GM18526 (cell line): ENCODE data around the gene CYLD.

ENCODE experiments used
- POLR2A ChIP-seq: IDR thresholded peaks from 3 replicates; pipeline ENCODE4 v1.6.1; 2011; ENCODE audit not compliant: insufficient read length; ENCODE audit errors: extremely low read depth

The CYLD gene

DNA sequence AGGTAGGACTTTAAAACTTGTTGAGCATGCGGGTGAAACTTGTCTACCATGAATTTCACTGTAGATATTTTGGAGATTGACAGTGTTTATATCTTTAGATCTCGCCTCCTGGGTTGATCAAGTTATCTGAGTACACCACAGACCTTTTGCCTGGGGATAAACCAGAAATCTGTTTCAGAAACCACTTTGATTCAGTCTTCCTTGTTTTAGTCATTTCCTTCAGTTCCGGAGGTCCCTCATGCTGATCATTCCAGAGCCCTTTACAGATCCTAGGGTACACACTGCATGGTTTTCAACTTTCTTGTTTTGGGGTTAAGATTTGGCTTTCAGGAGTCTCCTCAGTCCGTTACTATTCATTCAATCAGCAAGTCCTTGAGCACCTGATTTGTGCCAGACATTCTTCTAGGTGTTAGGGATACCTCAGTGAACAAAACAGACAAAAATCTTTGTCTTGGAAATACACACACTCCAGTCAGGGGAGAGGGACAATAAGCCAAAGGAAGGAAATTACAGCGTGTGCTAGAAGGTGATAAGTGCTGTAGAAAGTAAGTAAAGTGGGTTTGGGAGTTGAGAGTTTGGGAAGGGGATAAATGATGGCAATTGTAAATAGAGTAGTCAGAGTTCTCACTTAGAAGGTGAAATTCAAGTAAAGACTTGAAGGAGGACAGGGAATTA lies 36.3 kb upstream of the CYLD start:
- no peak for TF ChIP-seq POLR2A

DNA sequence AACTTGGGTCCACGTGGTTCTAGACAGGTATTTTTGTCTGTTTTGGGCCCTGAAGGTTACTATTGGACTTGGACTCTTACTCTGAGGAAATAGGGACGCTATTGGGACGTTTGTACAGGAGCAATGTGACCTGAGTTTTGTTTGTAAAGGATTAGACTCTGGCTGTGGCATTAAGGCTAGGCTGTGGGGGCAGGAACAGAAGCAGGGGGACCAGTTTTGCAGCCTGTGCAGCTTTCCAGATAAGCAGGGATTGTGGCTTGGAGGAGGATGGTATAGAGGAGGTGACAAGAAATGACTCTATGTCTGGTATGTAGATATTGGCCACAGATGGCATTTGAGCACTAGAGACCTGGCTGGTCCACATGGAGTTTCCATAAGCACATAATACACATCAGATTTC lies 35.6 kb upstream of the CYLD start:
- no peak for TF ChIP-seq POLR2A

DNA sequence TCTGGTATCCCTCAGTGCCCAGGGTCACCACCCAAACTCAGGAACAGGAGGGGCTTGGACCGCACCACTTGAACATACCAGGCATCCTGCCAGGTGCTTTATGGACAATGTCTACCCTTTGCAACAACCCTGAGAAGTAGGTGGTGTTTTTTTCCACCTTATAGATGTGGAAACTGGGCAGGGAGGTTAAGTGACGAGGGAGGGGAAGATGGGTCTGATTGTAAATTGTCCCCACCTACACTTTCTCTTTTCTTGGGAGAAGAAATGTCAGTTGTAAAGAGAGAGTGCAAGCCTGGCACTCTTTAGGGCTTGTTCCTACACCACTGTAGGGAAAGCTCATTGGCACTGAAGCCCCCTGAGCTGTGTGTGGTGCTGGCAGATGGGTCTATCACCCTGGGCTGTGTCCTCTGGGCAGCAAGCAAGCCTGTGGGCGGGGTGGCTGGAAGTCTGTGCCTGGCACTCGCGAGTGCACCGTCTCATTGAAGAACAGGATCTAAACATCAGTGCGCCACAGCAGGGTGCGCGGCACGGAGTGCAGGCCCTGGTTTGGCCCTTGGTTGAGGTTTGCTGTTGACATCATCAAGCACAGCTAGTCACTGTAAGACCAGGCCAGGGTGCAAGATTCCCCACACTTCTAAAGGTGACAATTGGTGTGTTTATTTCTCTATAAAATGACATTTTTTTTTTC lies 33.4 kb upstream of the CYLD start:
- TF ChIP-seq POLR2A = no peak

DNA sequence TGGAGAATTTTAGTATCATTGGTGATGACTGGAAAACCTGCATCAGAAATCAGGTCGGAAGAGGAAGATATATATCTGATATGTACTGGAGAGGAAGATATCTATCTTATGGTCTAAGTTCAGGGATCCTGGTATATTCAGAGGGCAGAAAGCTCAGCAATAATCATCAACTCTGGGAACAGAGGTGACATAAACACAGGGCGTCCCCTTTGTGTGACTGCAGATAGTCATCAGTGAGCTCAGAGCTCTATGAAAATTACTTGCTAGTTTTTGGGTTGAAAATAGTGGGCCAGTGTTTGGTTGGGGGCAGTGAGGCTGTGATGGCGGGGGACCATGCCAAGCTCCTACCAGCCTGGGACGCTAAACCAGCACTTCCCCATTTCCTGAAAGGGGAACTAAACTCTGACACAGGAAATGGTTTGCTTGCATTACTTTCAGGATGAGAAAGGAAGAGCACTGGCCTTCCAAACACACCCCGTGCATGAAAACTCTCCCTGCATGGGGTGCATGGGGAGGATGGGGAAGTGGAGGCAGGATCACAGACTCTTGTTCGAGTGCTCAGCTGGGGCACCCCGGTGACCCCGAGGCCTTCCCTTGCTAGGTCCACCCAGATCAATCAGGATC lies 32.7 kb upstream of the CYLD start:
- TF ChIP-seq POLR2A = no peak

DNA sequence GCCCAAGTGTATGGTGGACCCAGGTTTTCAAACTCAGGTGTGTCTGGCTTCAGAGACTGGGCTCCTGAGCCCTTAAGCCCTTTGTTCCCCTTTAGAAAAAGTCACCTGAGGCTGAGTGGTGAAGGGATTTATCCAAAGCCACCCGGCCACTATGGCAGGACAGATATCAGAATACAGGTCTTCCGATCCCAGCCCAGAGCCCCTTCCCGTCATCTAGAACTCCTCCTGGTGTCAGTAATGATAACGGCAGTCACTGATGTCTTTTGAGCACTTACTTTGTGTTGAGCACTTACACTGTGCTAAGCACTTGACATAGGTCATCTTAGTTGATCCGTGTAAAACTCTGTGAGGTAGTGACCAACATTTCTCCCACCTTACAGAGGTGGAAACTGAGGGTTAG lies 31.9 kb upstream of the CYLD start:
- no peak for TF ChIP-seq POLR2A

DNA sequence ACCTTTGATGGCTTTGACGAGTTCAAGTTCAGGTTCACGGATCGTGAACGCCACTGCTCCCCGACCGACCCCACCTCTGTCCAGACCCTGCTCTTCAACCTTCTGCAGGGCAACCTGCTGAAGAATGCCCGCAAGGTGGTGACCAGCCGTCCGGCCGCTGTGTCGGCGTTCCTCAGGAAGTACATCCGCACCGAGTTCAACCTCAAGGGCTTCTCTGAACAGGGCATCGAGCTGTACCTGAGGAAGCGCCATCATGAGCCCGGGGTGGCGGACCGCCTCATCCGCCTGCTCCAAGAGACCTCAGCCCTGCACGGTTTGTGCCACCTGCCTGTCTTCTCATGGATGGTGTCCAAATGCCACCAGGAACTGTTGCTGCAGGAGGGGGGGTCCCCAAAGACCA lies 30.8 kb upstream of the CYLD start:
- no peak for TF ChIP-seq POLR2A

DNA sequence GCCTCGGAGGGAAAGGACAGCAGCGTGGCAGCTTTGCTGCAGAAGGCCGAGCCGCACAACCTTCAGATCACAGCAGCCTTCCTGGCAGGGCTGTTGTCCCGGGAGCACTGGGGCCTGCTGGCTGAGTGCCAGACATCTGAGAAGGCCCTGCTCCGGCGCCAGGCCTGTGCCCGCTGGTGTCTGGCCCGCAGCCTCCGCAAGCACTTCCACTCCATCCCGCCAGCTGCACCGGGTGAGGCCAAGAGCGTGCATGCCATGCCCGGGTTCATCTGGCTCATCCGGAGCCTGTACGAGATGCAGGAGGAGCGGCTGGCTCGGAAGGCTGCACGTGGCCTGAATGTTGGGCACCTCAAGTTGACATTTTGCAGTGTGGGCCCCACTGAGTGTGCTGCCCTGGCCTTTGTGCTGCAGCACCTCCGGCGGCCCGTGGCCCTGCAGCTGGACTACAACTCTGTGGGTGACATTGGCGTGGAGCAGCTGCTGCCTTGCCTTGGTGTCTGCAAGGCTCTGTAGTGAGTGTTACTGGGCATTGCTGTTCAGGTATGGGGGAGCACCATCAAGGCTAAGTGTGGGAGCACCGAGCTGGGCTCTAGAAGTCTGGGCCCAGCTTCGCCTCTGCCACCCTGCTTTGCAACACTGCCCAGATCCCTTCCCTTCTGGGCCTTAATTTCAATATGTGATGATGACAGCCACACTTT lies 29.9 kb upstream of the CYLD start:
- TF ChIP-seq POLR2A = no peak

DNA sequence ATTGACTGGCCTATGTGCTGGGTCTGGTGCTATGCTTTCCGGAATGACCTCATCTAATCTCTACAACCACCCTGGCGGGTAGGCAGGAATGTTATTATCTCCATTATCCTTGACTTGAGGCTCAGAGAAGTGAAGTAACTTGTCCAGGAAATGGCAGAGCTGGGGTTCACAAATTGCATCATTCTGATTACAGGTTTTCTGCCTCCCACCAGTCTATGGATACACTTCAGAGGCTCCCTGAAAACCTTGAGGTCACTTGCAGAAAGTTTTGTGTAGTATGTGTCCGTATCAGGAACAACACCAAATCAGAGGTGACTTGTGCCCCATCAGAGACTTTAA lies 29.4 kb upstream of the CYLD start:
- no peak for TF ChIP-seq POLR2A

DNA sequence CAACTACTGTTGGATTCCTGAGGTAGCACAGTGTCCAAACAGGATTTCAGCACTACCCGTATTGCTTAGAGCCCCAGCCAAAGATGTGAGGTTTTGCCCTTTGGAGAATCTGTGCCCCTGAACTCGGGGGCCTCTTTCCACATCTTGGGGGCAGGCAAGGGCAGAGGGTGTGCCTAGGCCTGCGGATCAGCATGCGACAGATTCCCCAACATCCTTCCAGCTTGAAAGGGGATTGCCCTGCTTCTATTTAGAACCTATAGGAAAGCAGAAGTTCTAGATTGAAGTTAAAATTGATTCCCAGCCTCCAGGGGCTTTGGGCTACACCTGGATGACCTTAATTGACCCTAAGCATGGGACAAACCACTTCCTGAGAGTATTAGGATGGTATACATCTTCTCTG lies 28.9 kb upstream of the CYLD start:
- TF ChIP-seq POLR2A = no peak

DNA sequence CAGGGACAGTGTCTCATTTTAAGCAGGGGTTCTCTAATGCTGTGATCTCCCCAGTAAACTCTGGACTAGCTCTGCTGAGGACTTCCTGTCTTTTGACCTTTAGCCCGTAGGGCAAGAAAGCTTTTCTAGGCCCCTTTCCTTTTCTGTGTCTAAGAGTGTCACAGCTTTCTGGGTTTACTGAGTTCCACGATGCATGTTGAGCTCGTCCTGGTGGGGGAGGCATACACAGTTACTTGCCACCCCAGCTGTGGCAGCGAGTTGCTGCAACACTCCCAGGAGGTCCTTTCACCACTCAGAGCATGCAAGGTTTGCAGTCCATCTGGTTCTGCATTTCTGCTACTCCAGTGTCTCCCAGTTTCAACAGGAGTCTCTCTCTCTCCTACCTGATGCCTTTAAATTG lies 24.8 kb upstream of the CYLD start:
- TF ChIP-seq POLR2A = no peak

DNA sequence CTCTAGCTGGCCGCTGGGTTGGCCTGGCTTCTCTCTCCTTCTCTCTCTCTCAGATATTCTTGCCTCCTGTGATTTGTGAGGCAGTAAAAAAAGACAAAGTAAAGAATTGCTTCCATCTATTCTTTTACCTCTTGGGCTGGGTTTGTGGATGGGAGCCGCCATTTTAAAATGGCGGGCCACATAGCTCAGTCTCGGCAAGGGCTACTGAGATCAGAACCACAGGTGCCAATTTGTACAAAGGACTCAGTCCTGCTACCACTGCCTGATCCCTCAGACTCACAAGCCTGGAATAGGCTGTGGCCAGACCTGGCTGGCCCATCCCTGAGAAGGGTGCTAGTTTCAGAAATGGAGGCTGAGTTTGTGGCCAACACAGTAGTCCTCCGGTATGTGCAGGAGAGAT lies 24.4 kb upstream of the CYLD start:
- no peak for TF ChIP-seq POLR2A

DNA sequence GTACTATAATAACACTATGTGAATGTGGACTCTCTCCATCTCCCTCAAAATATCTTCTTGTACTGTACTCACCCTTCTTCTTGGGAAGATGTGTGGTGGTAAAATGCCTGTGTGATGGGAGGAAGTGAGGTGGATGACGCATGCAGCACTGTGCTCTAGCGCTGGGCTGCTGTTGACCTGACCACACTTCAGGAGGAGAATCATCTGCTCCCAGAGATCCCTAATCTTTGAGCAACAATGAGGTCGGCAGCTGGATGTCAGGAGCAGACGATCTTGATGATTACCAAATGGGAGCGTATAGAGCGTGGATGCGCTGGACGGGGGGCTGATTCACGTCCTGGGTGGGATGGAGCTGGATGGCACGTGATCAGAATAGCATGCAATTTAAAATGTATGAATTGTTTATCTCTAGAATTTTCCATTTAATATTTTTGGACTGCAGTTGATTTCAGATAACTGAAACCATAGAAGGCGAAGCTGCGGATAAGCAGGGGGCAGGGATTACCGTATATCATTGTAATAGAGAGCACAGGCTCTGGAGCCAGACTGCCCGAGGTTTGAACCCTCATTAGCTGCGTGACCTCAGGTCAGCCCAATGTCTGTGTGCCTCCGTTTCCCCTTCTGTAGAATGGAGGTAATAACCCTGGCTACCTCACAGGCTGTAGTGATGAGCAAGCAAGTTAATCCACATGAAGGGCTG lies 23.7 kb upstream of the CYLD start:
- TF ChIP-seq POLR2A = no peak

DNA sequence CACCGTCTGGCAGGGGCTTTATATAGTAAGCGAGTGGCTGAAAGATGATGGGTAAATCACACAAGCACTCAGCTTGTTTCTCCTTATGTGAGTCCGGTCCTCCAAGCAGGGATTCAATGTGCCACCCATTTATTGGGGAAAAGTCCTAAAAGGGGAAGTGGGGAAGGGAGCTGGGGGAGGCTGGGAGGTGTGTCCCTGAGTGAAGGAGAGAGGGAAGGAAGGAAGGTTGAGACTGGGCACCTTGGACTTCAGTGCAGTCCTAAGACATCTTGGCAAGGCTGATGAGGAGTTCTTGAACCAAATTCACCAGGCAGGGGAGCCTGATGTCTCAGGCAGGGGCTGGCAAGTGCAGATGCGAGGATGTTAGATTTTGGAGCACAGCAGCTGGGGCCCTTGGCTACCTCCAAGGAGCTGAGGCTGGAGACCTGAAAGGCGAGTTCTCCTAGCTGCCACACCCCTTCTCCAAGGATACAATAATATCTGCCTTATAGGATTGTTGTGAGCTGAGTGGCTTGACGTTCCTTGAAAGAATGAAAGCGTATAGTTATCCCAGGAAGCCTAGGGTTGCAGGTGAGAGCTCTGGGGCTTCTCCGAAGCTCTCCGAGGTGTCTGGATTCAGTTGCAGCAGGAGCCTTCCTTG lies 23.0 kb upstream of the CYLD start:
- no peak for TF ChIP-seq POLR2A

DNA sequence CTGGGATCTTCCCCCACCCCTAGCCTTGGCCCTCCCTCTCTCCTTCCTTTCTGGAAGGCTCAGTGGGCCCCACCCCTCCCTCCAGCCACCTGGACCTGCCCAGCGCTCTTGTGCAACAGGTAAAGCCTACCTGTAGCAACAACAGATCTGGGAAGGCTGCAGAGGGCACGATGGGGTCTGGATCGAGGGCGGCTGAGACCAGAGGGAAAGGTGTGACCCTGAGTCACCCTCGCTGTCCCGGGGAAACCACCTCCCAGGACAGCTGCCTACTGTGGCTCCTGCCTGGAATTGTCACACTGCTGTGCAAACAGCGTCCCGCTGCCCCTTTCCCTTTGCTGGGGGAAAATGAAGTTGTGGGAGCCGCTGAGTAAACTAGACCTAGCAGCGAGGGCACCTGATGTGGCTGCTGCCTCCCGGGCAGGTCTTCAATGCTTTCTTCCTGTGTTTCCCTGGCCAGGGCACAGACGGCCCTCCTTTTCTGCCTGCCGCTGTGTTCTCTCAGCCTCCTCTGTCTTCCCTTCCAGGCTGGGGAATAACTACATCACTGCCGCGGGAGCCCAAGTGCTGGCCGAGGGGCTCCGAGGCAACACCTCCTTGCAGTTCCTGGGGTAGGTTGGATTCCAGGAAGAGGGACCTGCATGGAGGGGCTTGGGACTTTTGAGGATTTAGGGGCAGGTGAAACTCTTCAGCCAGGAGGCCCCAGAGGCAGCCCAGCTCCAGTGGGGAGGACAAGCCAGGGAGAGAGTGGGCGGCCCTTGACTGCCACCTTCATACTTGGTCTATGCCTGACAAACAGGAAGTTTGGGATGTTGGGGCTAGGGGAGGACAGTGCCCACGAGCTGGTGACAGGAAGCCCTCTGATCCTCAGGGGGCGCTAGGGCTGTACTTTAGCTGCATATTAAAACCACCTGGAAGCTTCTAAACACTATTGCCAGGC lies 22.2 kb upstream of the CYLD start:
- no peak for TF ChIP-seq POLR2A
